NT2/D1 (cell line): ENCODE measurements around the gene SEPTIN8.

ENCODE experiments used
- SUZ12 ChIP-seq: IDR thresholded peaks from 2 replicates; pipeline ENCODE4 v1.6.1; 2011; ENCODE audit not compliant: insufficient read length, insufficient read depth; ENCODE audit errors: extremely low read depth
- YY1 ChIP-seq: IDR thresholded peaks from 2 replicates; pipeline ENCODE4 v1.6.1; 2011; ENCODE audit not compliant: insufficient read length, insufficient read depth
- ZNF274 ChIP-seq: IDR thresholded peaks from 2 replicates; pipeline ENCODE4 v1.6.1; 2011; ENCODE audit warnings: mild to moderate bottlenecking, low read depth, low read length

- no peak for TF ChIP-seq ZNF274
- TF ChIP-seq YY1, result no peak
- no peak for TF ChIP-seq SUZ12
Measured at GRCh38 chr5:132823481-132824050, 46.5 kb upstream of the SEPTIN8 start.
